Measurements from ENCODE around the gene NPB. TPM values are rescaled to one million over a fixed set of nuclear protein-coding genes. Genes with fewer than 3 reads are reported as not detected.

The NPB gene
- total and polyA plus RNA-seq, 4 experiments from 2014 or later = 0.61 to 0.79 TPM; not detected in 2

- intact Hi-C loops (cut with micrococcal nuclease) = no loop called here
- H3K36me3 Mint-ChIP-seq = peaks cover 27 to 49% of the 10 kb centered on the region in 2 donors
- CTCF ChIA-PET (ENCODE audit: partially characterized antibody) = no interaction called here
These were observed 17.5 kb upstream of the NPB start for GRCh38 chr17:81884520-81884919.

GRCh38 chr17:81884968-81885367, 17.1 kb upstream of the NPB start:
- intact Hi-C loops (cut with micrococcal nuclease) = no loop called here
- no peaks in the 10 kb centered on the region for H3K27me3 ChIP-seq (ENCODE audit: insufficient read depth, low read length)
- Mint-ChIP-seq H3K9me3 (no peaks in the 10 kb centered on the region), H3K36me3 (peaks cover 27 to 46% of the 10 kb centered on the region in 2 donors), H3K27me3 (no peaks in the 10 kb centered on the region), H3K4me3 (no peak overlapping the region), H3K27ac (peak overlapping the region in 3 of 7 donors; percentile 13 to 52 (median 35)), H3K4me1 (peaks cover 1 to 24% (median 9%) of the 10 kb centered on the region in 4 donors)
- H3K27ac ChIP-seq (ENCODE audit: low read depth, low read length) = no peak overlapping the region
- H3K4me1 ChIP-seq (ENCODE audit: insufficient read depth, low read length) = peaks cover 8% of the 10 kb centered on the region
- H3K36me3 ChIP-seq (ENCODE audit: insufficient read depth, low read length) = peaks cover 39% of the 10 kb centered on the region
- DNase-seq = peak in 1 of 5 donors; percentile 7
- ChIA-PET POLR2A (ENCODE audit: partially characterized antibody) (interaction anchor here (1.6 to 3.7 kb wide), 3 partner anchors 12 to 18 kb away, joined by 6 to 20 read pairs (median 15); partner anchors contain the start of gene ARHGDIA), CTCF (ENCODE audit: partially characterized antibody) (no interaction called here)
- H3K9me3 ChIP-seq (ENCODE audit: control insufficient read depth in 1 of 2, low read length in 2 of 2) = no peaks in the 10 kb centered on the region
- H3K4me3 ChIP-seq (ENCODE audit: low read length in 2 of 2) = no peak overlapping the region

More at GRCh38 chr17:81884520-81884919, 17.5 kb upstream of the NPB start:
- Histone ChIP-seq H3K4me3 (ENCODE audit: low read length in 2 of 2) (no peak overlapping the region), H3K36me3 (ENCODE audit: insufficient read depth, low read length) (peaks cover 35% of the 10 kb centered on the region), H3K27ac (ENCODE audit: low read depth, low read length) (no peak overlapping the region), H3K27me3 (ENCODE audit: insufficient read depth, low read length) (no peaks in the 10 kb centered on the region), H3K4me1 (ENCODE audit: insufficient read depth, low read length) (peaks cover 3% of the 10 kb centered on the region), H3K9me3 (ENCODE audit: control insufficient read depth in 1 of 2, low read length in 2 of 2) (no peaks in the 10 kb centered on the region)
- Mint-ChIP-seq H3K27ac (peak overlapping the region in 1 of 7 donors; percentile 60), H3K4me1 (peaks cover 1 to 21% (median 9%) of the 10 kb centered on the region in 4 donors), H3K9me3 (peaks cover 0 to 2% (median 0%) of the 10 kb centered on the region in 8 donors), H3K27me3 (no peaks in the 10 kb centered on the region), H3K4me3 (no peak overlapping the region)
- peak in 1 of 5 donors; percentile 28 for DNase-seq
- POLR2A ChIA-PET (ENCODE audit: partially characterized antibody) = interaction anchor here (2.8 to 3.7 kb wide), 2 partner anchors 12 to 15 kb away, joined by 15 to 20 read pairs; partner anchors contain the start of gene ARHGDIA

- Histone ChIP-seq H3K9me3 (ENCODE audit: control insufficient read depth in 1 of 2, low read length in 2 of 2) (no peaks in the 10 kb centered on the region), H3K27me3 (ENCODE audit: insufficient read depth, low read length) (no peaks in the 10 kb centered on the region), H3K27ac (ENCODE audit: low read depth, low read length) (no peak overlapping the region), H3K4me3 (ENCODE audit: low read length in 2 of 2) (no peak overlapping the region), H3K36me3 (ENCODE audit: insufficient read depth, low read length) (peaks cover 41% of the 10 kb centered on the region), H3K4me1 (ENCODE audit: insufficient read depth, low read length) (peaks cover 13% of the 10 kb centered on the region)
- POLR2A ChIA-PET (ENCODE audit: partially characterized antibody) = interaction anchor here (1.6 to 3.7 kb wide), 3 partner anchors 13 to 19 kb away, joined by 6 to 20 read pairs (median 15); partner anchors contain the start of gene ARHGDIA
- peaks cover 4 to 28% (median 13%) of the 10 kb centered on the region in 4 donors for H3K4me1 Mint-ChIP-seq
- no peak overlapping the region for H3K4me3 Mint-ChIP-seq
- no peaks in the 10 kb centered on the region for H3K27me3 Mint-ChIP-seq
- CTCF ChIA-PET (ENCODE audit: partially characterized antibody) = no interaction called here
- peaks cover 27 to 50% of the 10 kb centered on the region in 2 donors for H3K36me3 Mint-ChIP-seq
- DNase-seq = peak in 1 of 5 donors; percentile 5
- intact Hi-C loops (cut with micrococcal nuclease) = no loop called here
- no peaks in the 10 kb centered on the region for H3K9me3 Mint-ChIP-seq
- H3K27ac Mint-ChIP-seq = peak overlapping the region in 5 of 7 donors; percentile 13 to 76 (median 52)
These were observed 16.6 kb upstream of the NPB start for GRCh38 chr17:81885454-81885853.

GRCh38 chr17:81885869-81886548, 16.0 kb upstream of the NPB start:
- intact Hi-C loops (cut with micrococcal nuclease) = no loop called here
- no peak overlapping the region for H3K4me3 ChIP-seq (ENCODE audit: low read length in 2 of 2)
- H3K9me3 Mint-ChIP-seq = no peaks in the 10 kb centered on the region
- H3K4me1 ChIP-seq (ENCODE audit: insufficient read depth, low read length) = peaks cover 17% of the 10 kb centered on the region
- CTCF ChIA-PET (ENCODE audit: partially characterized antibody) = no interaction called here
- H3K4me3 Mint-ChIP-seq = peak overlapping the region in 1 of 8 donors; percentile 26
- POLR2A ChIA-PET (ENCODE audit: partially characterized antibody) = interaction anchor here (1.6 to 3.7 kb wide), 4 partner anchors 13 to 27 kb away, joined by 3 to 20 read pairs (median 10); partner anchors contain the start of gene ARHGDIA
- H3K27ac Mint-ChIP-seq = peak overlapping the region in 3 of 7 donors; percentile 13 to 52 (median 35)
- no peak overlapping the region for H3K27ac ChIP-seq (ENCODE audit: low read depth, low read length)
- H3K27me3 Mint-ChIP-seq = no peaks in the 10 kb centered on the region
- peaks cover 41% of the 10 kb centered on the region for H3K36me3 ChIP-seq (ENCODE audit: insufficient read depth, low read length)
- H3K27me3 ChIP-seq (ENCODE audit: insufficient read depth, low read length) = no peaks in the 10 kb centered on the region
- peaks cover 5 to 32% (median 15%) of the 10 kb centered on the region in 4 donors for H3K4me1 Mint-ChIP-seq
- H3K36me3 Mint-ChIP-seq = peaks cover 27 to 54% of the 10 kb centered on the region in 2 donors
- H3K9me3 ChIP-seq (ENCODE audit: control insufficient read depth in 1 of 2, low read length in 2 of 2) = no peaks in the 10 kb centered on the region
- peak in 1 of 5 donors; percentile 10 for DNase-seq

GRCh38 chr17:81888105-81888987, 13.7 kb upstream of the NPB start:
- no peaks in the 10 kb centered on the region for H3K9me3 ChIP-seq (ENCODE audit: control insufficient read depth in 1 of 2, low read length in 2 of 2)
- intact Hi-C loops (cut with micrococcal nuclease) = no loop called here
- no peak overlapping the region for H3K4me3 ChIP-seq (ENCODE audit: low read length in 2 of 2)
- peaks cover 41% of the 10 kb centered on the region for H3K36me3 ChIP-seq (ENCODE audit: insufficient read depth, low read length)
- DNase-seq = peak in 1 of 5 donors; percentile 11
- no peaks in the 10 kb centered on the region for H3K27me3 Mint-ChIP-seq
- peak overlapping the region in 5 of 7 donors; percentile 29 to 89 (median 68) for H3K27ac Mint-ChIP-seq
- POLR2A ChIA-PET (ENCODE audit: partially characterized antibody) = interaction anchor here (3.7 kb wide), 1 partner anchor 19 kb away, joined by 15 read pairs; the partner anchor contains the start of gene ARHGDIA
- CTCF ChIA-PET (ENCODE audit: partially characterized antibody) = no interaction called here
- no peaks in the 10 kb centered on the region for H3K27me3 ChIP-seq (ENCODE audit: insufficient read depth, low read length)
- peak overlapping the region in 6 of 8 donors; percentile 8 to 72 (median 43) for H3K4me3 Mint-ChIP-seq
- peaks cover 0 to 2% (median 0%) of the 10 kb centered on the region in 8 donors for H3K9me3 Mint-ChIP-seq
- no peak overlapping the region for H3K27ac ChIP-seq (ENCODE audit: low read depth, low read length)
- peaks cover 20% of the 10 kb centered on the region for H3K4me1 ChIP-seq (ENCODE audit: insufficient read depth, low read length)
- H3K4me1 Mint-ChIP-seq = peaks cover 7 to 38% (median 19%) of the 10 kb centered on the region in 4 donors
- H3K36me3 Mint-ChIP-seq = peaks cover 22 to 54% of the 10 kb centered on the region in 2 donors

GRCh38 chr17:81888988-81889595, 12.9 kb upstream of the NPB start:
- CTCF ChIA-PET (ENCODE audit: partially characterized antibody) = no interaction called here
- POLR2A ChIA-PET (ENCODE audit: partially characterized antibody) = interaction anchor here (1.1 kb wide), 1 partner anchor 28 kb away, joined by 4 read pairs; the partner anchor contains the start of gene SIRT7
- H3K27ac Mint-ChIP-seq = peak overlapping the region in 6 of 7 donors; percentile 48 to 91 (median 76)
- H3K9me3 Mint-ChIP-seq = peaks cover 0 to 2% (median 0%) of the 10 kb centered on the region in 8 donors
- Histone ChIP-seq H3K36me3 (ENCODE audit: insufficient read depth, low read length) (peaks cover 41% of the 10 kb centered on the region), H3K9me3 (ENCODE audit: control insufficient read depth in 1 of 2, low read length in 2 of 2) (no peaks in the 10 kb centered on the region), H3K4me1 (ENCODE audit: insufficient read depth, low read length) (peaks cover 20% of the 10 kb centered on the region), H3K4me3 (ENCODE audit: low read length in 2 of 2) (no peak overlapping the region), H3K27me3 (ENCODE audit: insufficient read depth, low read length) (no peaks in the 10 kb centered on the region), H3K27ac (ENCODE audit: low read depth, low read length) (no peak overlapping the region)
- intact Hi-C loops (cut with micrococcal nuclease) = no loop called here
- peak in 1 of 5 donors; percentile 25 for DNase-seq
- peak overlapping the region; percentile 52 to 80 (median 70) for H3K4me3 Mint-ChIP-seq
- no peaks in the 10 kb centered on the region for H3K27me3 Mint-ChIP-seq
- H3K36me3 Mint-ChIP-seq = peaks cover 22 to 55% of the 10 kb centered on the region in 2 donors
- H3K4me1 Mint-ChIP-seq = peaks cover 8 to 38% (median 19%) of the 10 kb centered on the region in 4 donors
